GM18867 (cell line): ENCODE data around the gene SRGAP2C.
"Not testable (repeated sequence)": the region's sequence is repeated elsewhere in the genome, so short reads cannot be mapped to it uniquely, and the experiment has no call there.

Experiments used
- ATAC-seq: cut with Tn5 transposase; IDR thresholded peaks from one replicate; pipeline ENCODE4 v1.9.1; 2021; ENCODE audit warnings: mild to moderate bottlenecking, moderate library complexity; ENCODE audit not compliant: unreplicated experiment

Gene SRGAP2C

GRCh38 chr1:121278202-121278601 is 93.4 kb downstream of the SRGAP2C start:
- not testable (repeated sequence) for ATAC-seq

GRCh38 chr1:121278777-121279547 is 94.2 kb downstream of the SRGAP2C start:
- not testable (repeated sequence) for ATAC-seq

- not testable (repeated sequence) for ATAC-seq
Observed at GRCh38 chr1:121279548-121279898, 94.7 kb downstream of the SRGAP2C start.

GRCh38 chr1:121280699-121281317 is 96.0 kb downstream of the SRGAP2C start:
- ATAC-seq: not testable (repeated sequence)

- ATAC-seq: not testable (repeated sequence)
Observed at GRCh38 chr1:121281480-121281879, 96.7 kb downstream of the SRGAP2C start.

- ATAC-seq: not testable (repeated sequence)
Observed at GRCh38 chr1:121283587-121284180, 98.9 kb downstream of the SRGAP2C start.

GRCh38 chr1:121292590-121292989 is 107.8 kb downstream of the SRGAP2C start:
- not testable (repeated sequence) for ATAC-seq

GRCh38 chr1:121293263-121294204 is 108.8 kb downstream of the SRGAP2C start:
- not testable (repeated sequence) for ATAC-seq

- ATAC-seq: not testable (repeated sequence)
Observed at GRCh38 chr1:121294205-121294570, 109.4 kb downstream of the SRGAP2C start.

- not testable (repeated sequence) for ATAC-seq
Observed at GRCh38 chr1:121296563-121296962, 111.8 kb downstream of the SRGAP2C start.

GRCh38 chr1:121298529-121298928 is 113.8 kb downstream of the SRGAP2C start:
- not testable (repeated sequence) for ATAC-seq

- not testable (repeated sequence) for ATAC-seq
Observed at GRCh38 chr1:121299514-121300149, 114.9 kb downstream of the SRGAP2C start.

GRCh38 chr1:121301876-121302275 is 117.1 kb downstream of the SRGAP2C start:
- ATAC-seq: not testable (repeated sequence)

GRCh38 chr1:121307759-121308158 is 123.0 kb downstream of the SRGAP2C start:
- not testable (repeated sequence) for ATAC-seq

- not testable (repeated sequence) for ATAC-seq
Observed at GRCh38 chr1:121315509-121315908, 130.7 kb downstream of the SRGAP2C start.

GRCh38 chr1:121316081-121316480 is 131.3 kb downstream of the SRGAP2C start:
- ATAC-seq: not testable (repeated sequence)

- not testable (repeated sequence) for ATAC-seq
Observed at GRCh38 chr1:121317491-121318468, 133.0 kb downstream of the SRGAP2C start.

GRCh38 chr1:121318687-121319086 is 133.9 kb downstream of the SRGAP2C start:
- not testable (repeated sequence) for ATAC-seq

- ATAC-seq: not testable (repeated sequence)
Observed at GRCh38 chr1:121321660-121322059, 136.9 kb downstream of the SRGAP2C start.
